G401 (cell line): ENCODE data around the gene VPS39. TPM values are rescaled to one million over a fixed set of nuclear protein-coding genes. Genes with fewer than 3 reads are reported as not detected.
A peak's percentile ranks its signal among the peaks of the same experiment; 100 is the strongest.

Experiments used
- DNase-seq: peaks from one replicate; pipeline ENCODE4 v3.0.0-alpha.2; 2015; ENCODE audit warnings: low spot score
- in situ Hi-C: cut with HindIII; loops from 2 replicates; pipeline ENCODE4 v1.10.0; 2016; ENCODE audit warnings: low sequenced_read_pairs, mixed read lengths
- total RNA-seq: library from RNA; depleted of rRNA; stranded (reverse); fragments of >200 nt; shearing (Covaris generic); gene quantifications from 2 replicates; pipeline ENCODE4 v1.2.3, GENCODE V29; 2014

The VPS39 gene
- total RNA-seq, 1 experiment from 2014 or later: 17.7 TPM

GRCh38 chr15:42166225-42166940 lies 41.7 kb downstream of the VPS39 start:
- DNase-seq: no peak
- in situ Hi-C loops: no loop called here

- no peak for DNase-seq
- in situ Hi-C loops: no loop called here
These were observed 43.0 kb downstream of the VPS39 start for GRCh38 chr15:42165106-42165505.

DNA sequence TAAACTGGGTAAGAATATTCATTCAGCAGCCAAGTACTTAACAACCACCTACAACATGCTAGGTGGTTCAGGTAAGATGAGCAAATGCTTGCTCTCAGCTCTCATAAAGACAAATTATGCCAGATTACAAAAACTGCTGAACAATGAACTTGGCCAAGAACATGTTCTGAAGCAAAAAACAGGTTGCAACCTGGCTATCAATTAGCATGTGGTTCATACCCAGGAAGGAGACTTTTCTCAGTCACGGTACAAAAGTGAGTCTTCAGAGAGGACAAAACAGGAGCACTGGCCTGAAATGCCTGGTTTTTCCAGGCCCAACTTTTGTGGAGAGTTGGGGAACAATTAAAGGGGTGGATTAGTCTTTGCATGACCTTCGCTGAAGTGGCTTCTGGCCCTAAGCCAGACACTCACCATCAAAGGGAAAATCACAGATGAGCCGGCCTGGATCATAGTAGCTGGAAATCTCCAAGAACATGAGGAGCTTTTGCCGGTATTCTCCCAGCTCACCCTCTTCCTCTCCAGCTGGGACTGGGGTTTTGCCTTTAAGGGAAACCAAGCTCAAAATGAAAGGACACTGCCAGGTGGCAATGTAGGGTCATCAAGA lies 44.1 kb downstream of the VPS39 start:
- no peak for DNase-seq
- in situ Hi-C loops: no loop called here

GRCh38 chr15:42163291-42163690 lies 44.8 kb downstream of the VPS39 start:
- no peak for DNase-seq
- in situ Hi-C loops: no loop called here

DNA sequence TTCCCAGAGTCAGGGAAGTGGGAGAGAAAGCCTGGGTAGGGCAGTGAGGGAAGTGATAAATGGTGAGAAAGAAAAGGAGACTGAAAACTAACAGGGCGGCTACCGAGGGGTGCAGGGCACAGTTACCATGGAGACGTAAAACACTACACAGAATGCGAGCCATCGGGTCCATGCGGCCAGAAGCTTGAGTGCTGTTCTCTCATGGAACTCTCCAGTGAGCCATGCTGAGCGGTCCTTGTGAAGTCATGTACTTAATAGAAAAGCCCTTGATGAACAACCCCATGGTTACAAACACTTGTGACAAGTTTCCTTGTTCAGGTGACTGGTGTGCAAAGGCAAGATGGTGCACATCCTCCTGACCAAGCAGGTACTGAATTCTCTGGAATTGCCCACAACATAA lies 48.0 kb downstream of the VPS39 start:
- in situ Hi-C loops: no loop called here
- no peak for DNase-seq

DNA sequence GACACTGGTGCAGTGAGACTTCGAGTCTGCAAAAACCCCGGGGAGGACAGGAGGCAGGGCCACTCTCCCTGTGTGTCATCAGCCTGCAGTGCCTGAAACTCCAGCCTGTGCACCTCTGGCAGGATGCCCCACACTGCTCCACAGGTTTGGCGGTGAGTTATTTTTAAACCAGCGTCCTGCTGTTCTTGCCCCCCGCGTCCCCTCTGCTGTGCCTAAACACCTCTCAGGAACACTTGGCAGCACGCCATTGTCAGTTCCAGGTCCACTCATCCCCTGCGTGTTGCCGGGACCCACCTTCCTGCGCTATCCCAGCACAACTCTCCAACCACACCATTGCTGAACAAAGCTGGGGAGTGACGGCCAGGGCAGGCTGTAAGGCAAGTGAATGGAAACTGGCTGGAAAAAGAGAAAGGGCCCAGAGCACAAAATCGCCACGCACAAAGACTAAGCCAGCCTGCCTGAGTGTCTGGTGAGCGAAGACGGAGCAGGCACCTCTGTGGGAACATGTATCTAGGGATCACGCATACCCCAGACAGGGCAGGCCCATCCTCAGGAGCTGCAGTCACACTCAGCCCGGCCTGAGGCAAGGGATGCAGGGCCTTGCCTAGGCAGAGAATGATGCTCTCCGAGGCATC lies 48.6 kb downstream of the VPS39 start:
- peak; percentile 31 for DNase-seq
- in situ Hi-C loops: no loop called here

GRCh38 chr15:42158941-42159340 lies 49.2 kb downstream of the VPS39 start:
- DNase-seq: no peak
- in situ Hi-C loops: no loop called here

DNA sequence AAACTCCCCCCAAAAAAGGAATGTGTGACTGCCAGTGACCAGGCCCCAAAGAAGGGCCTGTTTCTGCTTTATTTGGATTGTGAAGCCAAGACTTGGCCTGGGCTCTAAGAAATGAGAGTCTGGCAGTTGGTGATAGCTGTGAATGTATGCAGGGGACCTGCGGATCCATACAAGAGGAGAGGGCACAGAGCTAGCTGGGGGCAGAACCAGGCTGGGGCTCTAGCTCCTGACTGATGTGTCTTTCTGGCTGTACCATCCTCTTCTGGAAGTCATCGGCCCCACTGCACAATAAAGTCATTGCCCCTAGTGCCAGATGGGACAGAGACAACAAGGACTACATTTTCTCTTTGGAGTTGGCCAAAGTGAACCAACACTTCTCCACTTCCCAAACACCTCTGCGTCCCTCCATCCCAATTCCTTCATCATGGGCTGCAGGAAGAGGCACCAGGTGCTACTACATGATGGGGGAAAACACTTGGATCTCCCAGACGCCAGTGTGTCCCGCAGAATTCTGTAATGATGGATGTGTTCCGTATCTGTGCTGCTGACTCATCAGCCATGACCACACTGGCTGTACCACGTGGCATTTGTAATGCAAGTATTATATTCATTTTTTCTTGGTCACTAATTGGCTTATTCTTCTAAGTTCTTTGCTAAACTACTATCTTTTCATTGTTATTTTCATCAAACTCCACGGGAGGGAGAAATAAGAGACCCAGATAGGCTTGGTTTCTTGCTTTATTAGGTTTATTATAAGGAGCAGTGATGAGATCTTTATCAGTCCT lies 49.9 kb downstream of the VPS39 start:
- no peak for DNase-seq
- in situ Hi-C loops: no loop called here

- DNase-seq: no peak
- in situ Hi-C loops: no loop called here
These were observed 50.7 kb downstream of the VPS39 start for GRCh38 chr15:42157381-42157780.

DNA sequence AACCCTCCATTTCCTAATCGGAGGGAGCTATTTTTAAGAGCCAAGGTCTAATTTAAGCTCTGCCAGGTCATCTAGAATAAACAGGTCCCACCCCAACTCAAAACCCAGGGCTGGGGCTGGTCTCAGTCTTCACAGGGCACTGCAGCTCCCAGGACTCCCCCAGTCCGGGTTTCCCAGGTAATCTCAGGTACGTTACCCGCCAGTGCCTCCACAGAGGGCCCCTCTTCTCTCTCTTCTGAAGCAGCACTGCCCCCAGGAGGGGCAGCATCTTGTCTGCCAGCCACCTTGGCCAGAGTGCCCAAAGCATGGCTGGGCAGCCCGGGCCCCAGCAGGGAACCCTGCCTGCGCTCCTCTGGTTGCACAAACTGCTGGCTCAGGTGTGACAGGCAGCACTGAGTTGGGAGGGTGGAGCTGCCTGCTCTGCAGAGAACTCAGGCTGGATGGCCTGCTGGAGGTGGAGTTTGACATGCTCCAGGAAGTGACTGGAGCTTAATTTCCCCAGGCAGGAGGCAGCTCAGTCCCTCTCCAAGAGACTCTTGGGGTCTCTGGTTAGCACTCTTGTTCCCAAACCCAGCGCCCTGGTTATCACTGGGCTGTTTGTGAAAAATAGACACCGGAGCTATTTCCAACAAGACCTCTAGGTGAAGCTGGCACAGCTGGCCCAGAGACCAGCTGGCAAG lies 51.7 kb downstream of the VPS39 start, which contains the start of gene PLA2G4F:
Gene PLA2G4F (minus strand): TSS at position 394 of the 680 bp plus-strand sequence. CDS start 87 bp downstream, at position 307.
- DNase-seq: no peak
- in situ Hi-C loops: no loop called here

DNA sequence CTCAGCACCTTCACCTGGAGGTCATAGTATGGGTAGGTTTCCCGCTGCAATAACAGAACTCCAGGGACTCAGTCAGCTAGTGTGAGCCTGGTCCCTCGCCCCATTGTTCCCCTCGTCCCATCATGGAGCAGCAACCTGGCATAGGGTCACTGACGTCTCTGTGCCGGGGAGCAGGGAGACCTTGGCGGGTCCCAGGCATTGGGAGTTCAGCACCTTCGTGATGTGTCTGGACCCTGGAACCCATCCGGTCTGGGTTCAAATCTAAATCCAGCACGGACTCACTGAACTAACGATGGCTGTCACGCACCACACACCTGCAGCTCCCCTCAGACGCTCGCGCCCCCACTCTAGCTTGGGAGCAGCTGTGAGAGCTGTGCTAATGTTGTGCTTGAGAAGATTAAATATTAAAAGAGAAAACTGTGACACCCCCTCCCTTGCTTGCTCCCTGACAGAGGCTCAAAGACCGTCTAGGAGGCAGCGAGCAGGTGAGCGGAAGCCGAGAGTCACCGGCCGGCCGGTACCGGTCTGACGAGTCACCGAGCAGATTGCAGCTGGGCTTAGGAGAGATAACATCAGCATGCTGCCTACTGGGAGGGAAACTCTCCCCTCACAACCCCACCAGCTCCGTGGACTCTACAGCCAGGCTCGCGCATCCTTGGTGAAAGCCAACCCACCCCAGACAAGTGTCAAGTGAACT lies 52.4 kb downstream of the VPS39 start:
- in situ Hi-C loops: no loop called here

GRCh38 chr15:42154956-42155355 lies 53.1 kb downstream of the VPS39 start:
- no peak for DNase-seq
- in situ Hi-C loops: no loop called here

More for the DNA sequence above, 52.4 kb downstream of the VPS39 start:
- no peak for DNase-seq

- DNase-seq: no peak
- in situ Hi-C loops: no loop called here
These were observed 53.7 kb downstream of the VPS39 start for GRCh38 chr15:42154212-42154941.

GRCh38 chr15:42153874-42154211 lies 54.3 kb downstream of the VPS39 start:
- in situ Hi-C loops: no loop called here
- DNase-seq: no peak

GRCh38 chr15:42152921-42153698 lies 55.0 kb downstream of the VPS39 start:
- in situ Hi-C loops: no loop called here
- no peak for DNase-seq

DNA sequence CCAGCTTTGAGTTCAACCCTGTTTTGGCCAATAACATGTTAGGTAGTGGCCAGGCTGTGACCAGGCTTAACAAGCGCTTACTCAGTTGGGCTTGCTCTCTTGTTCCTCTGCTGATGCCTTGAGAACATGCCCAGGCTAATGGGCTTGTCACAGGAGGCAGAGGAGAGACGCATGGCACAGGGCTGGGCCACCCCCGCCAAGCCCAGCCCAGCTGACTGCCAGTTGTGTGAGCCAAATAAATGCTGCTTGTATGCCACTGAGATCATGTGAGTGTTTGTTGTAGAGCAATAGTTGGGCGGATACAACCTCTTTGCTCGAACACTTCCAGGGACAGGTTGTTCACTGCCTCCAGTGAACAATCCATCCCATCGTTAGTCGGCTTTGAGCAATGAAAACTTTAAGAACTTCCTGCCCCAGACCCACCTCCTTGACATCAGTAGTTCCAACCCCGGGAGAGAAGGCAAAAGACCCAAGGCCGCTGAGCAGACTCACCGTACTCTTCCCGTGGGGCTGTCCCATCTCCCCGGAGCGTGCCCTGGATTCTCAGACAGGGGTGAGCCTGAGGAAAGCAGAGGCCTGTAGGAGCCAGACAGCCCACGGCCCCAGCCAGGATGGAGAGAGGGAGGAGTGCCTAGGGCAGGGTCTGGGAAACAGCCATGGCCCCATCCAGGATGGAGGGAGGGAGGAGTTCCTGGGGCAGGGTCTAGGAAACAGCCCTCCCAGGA lies 55.7 kb downstream of the VPS39 start:
- DNase-seq: no peak
- in situ Hi-C loops: no loop called here

DNA sequence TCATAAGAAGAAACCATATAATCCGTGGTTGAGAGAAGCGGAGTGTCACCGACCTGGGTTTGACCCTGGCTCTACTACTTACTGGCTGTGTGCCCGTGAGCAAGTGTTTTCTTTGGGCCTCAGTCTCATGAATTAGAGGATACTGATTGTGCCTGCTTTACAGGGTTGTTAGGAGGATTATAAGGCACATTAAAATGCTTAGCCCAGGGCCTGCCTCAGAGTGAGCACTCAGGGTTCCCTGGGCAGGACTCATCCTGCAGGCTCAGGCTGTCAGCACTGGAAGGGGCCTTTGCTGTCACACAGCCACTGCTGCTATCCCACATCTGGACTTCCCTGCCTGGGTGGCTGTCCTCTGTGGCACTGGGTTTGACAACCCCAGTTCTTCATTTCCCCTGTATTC lies 56.4 kb downstream of the VPS39 start:
- DNase-seq: no peak
- in situ Hi-C loops: no loop called here
